IPS-18a (cell line): ENCODE data around the gene SIAH3.
"Not testable (repeated sequence)": the region's sequence is repeated elsewhere in the genome, so short reads cannot be mapped to it uniquely, and the experiment has no call there.

Experiments
- H3K27ac ChIP-seq: one replicate; pipeline ENCODE4 v1.5.1; 2013; ENCODE audit warnings: low read length
- H3K27me3 ChIP-seq: one replicate; pipeline ENCODE4 v1.6.1; 2013; ENCODE audit warnings: mild to moderate bottlenecking, low read length; ENCODE audit not compliant: control insufficient read depth, insufficient read depth
- H3K36me3 ChIP-seq: one replicate; pipeline ENCODE4 v1.6.1; 2013; ENCODE audit warnings: low read depth, low read length; ENCODE audit not compliant: control insufficient read depth
- H3K4me1 ChIP-seq: one replicate; pipeline ENCODE4 v1.6.1; 2013; ENCODE audit warnings: low read depth, low read length; ENCODE audit not compliant: control insufficient read depth
- H3K4me3 ChIP-seq: one replicate; pipeline ENCODE4 v1.5.1; 2013; ENCODE audit warnings: low read length
- H3K9ac ChIP-seq: one replicate; pipeline ENCODE4 v1.6.1; 2013; ENCODE audit warnings: mild to moderate bottlenecking, low read length, moderate library complexity
- H3K9me3 ChIP-seq: one replicate; pipeline ENCODE4 v1.6.1; 2013; ENCODE audit warnings: low read depth, low read length; ENCODE audit not compliant: control insufficient read depth

Gene SIAH3

GRCh38 chr13:45778882-45779281, 72.7 kb downstream of the SIAH3 start:
- Histone ChIP-seq H3K27ac (no peak overlapping the region), H3K9ac (no peak overlapping the region), H3K4me1 (peaks cover 18% of the 10 kb centered on the region), H3K4me3 (no peak overlapping the region), H3K9me3 (no peaks in the 10 kb centered on the region), H3K27me3 (no peaks in the 10 kb centered on the region), H3K36me3 (no peaks in the 10 kb centered on the region)

- Histone ChIP-seq H3K4me3 (no peak overlapping the region), H3K9ac (no peak overlapping the region), H3K36me3 (no peaks in the 10 kb centered on the region), H3K9me3 (no peaks in the 10 kb centered on the region), H3K27me3 (no peaks in the 10 kb centered on the region), H3K27ac (no peak overlapping the region), H3K4me1 (peaks cover 26% of the 10 kb centered on the region)
Measured at GRCh38 chr13:45776748-45777147, 74.8 kb downstream of the SIAH3 start.

GRCh38 chr13:45775401-45775963, 76.1 kb downstream of the SIAH3 start:
- Histone ChIP-seq H3K4me3 (peak overlapping the region; percentile 5), H3K4me1 (peaks cover 29% of the 10 kb centered on the region), H3K9me3 (no peaks in the 10 kb centered on the region), H3K36me3 (no peaks in the 10 kb centered on the region), H3K9ac (no peak overlapping the region), H3K27me3 (no peaks in the 10 kb centered on the region), H3K27ac (no peak overlapping the region)

- Histone ChIP-seq H3K27ac (no peak overlapping the region), H3K4me1 (peaks cover 44% of the 10 kb centered on the region), H3K36me3 (no peaks in the 10 kb centered on the region), H3K27me3 (no peaks in the 10 kb centered on the region), H3K9ac (no peak overlapping the region), H3K4me3 (no peak overlapping the region), H3K9me3 (no peaks in the 10 kb centered on the region)
Measured at GRCh38 chr13:45773944-45774343, 77.6 kb downstream of the SIAH3 start.

- no peak overlapping the region for H3K9ac ChIP-seq
- no peak overlapping the region for H3K27ac ChIP-seq
- peaks cover 51% of the 10 kb centered on the region for H3K4me1 ChIP-seq
- no peaks in the 10 kb centered on the region for H3K36me3 ChIP-seq
- no peak overlapping the region for H3K4me3 ChIP-seq
- no peaks in the 10 kb centered on the region for H3K9me3 ChIP-seq
- H3K27me3 ChIP-seq = no peaks in the 10 kb centered on the region
Measured at GRCh38 chr13:45773236-45773635, 78.3 kb downstream of the SIAH3 start.

GRCh38 chr13:45770886-45771285, 80.7 kb downstream of the SIAH3 start:
- no peak overlapping the region for H3K9ac ChIP-seq
- no peak overlapping the region for H3K4me3 ChIP-seq
- peaks cover 48% of the 10 kb centered on the region for H3K4me1 ChIP-seq
- H3K27ac ChIP-seq = no peak overlapping the region
- no peaks in the 10 kb centered on the region for H3K9me3 ChIP-seq
- H3K36me3 ChIP-seq = no peaks in the 10 kb centered on the region
- no peaks in the 10 kb centered on the region for H3K27me3 ChIP-seq

- peak overlapping the region; percentile 35 for H3K4me3 ChIP-seq
- H3K36me3 ChIP-seq = no peaks in the 10 kb centered on the region
- no peaks in the 10 kb centered on the region for H3K9me3 ChIP-seq
- no peaks in the 10 kb centered on the region for H3K27me3 ChIP-seq
- no peak overlapping the region for H3K27ac ChIP-seq
- peaks cover 38% of the 10 kb centered on the region for H3K4me1 ChIP-seq
- H3K9ac ChIP-seq = peak overlapping the region; percentile 16
Measured at GRCh38 chr13:45768656-45769479, 82.7 kb downstream of the SIAH3 start.

GRCh38 chr13:45765464-45765863, 86.1 kb downstream of the SIAH3 start:
- H3K4me3 ChIP-seq = no peak overlapping the region
- no peaks in the 10 kb centered on the region for H3K9me3 ChIP-seq
- H3K27me3 ChIP-seq = no peaks in the 10 kb centered on the region
- no peak overlapping the region for H3K27ac ChIP-seq
- no peak overlapping the region for H3K9ac ChIP-seq
- no peaks in the 10 kb centered on the region for H3K36me3 ChIP-seq
- H3K4me1 ChIP-seq = peaks cover 28% of the 10 kb centered on the region

GRCh38 chr13:45763419-45763818, 88.1 kb downstream of the SIAH3 start:
- Histone ChIP-seq H3K36me3 (no peaks in the 10 kb centered on the region), H3K9ac (no peak overlapping the region), H3K27me3 (no peaks in the 10 kb centered on the region), H3K9me3 (no peaks in the 10 kb centered on the region), H3K4me3 (no peak overlapping the region), H3K4me1 (peaks cover 8% of the 10 kb centered on the region), H3K27ac (no peak overlapping the region)

- H3K9ac ChIP-seq, H3K9me3 ChIP-seq: not testable (repeated sequence)
Measured at GRCh38 chr13:45757589-45757988, 94.0 kb downstream of the SIAH3 start.

GRCh38 chr13:45756498-45756897, 95.1 kb downstream of the SIAH3 start:
- not testable (repeated sequence) for H3K4me1 ChIP-seq, H3K9me3 ChIP-seq, H3K27me3 ChIP-seq, H3K27ac ChIP-seq, H3K9ac ChIP-seq, H3K36me3 ChIP-seq, H3K4me3 ChIP-seq

More at GRCh38 chr13:45757589-45757988, 94.0 kb downstream of the SIAH3 start:
- H3K36me3 ChIP-seq, H3K4me1 ChIP-seq, H3K4me3 ChIP-seq, H3K27me3 ChIP-seq, H3K27ac ChIP-seq: not testable (repeated sequence)

GRCh38 chr13:45752510-45752909, 99.0 kb downstream of the SIAH3 start:
- Histone ChIP-seq H3K9me3 (no peaks in the 10 kb centered on the region), H3K9ac (no peak overlapping the region), H3K27me3 (no peaks in the 10 kb centered on the region), H3K4me3 (no peak overlapping the region), H3K27ac (no peak overlapping the region), H3K4me1 (peaks cover 5% of the 10 kb centered on the region), H3K36me3 (no peaks in the 10 kb centered on the region)
